GM13976 (cell line): ENCODE data around the gene PDHB.
"Not testable (repeated sequence)": the region's sequence is repeated elsewhere in the genome, so short reads cannot be mapped to it uniquely, and the experiment has no call there.

Experiments used
- DNase-seq: peaks from one replicate; pipeline ENCODE4 v3.0.0; 2012; ENCODE audit warnings: low spot score
- in situ Hi-C: fragments of 300-500 bp; cut with MboI; formaldehyde crosslinking; loops from one replicate; pipeline ENCODE4 v1.12.0; 2022; ENCODE audit warnings: low sequenced_read_pairs, mixed read lengths, inconsistent platforms; ENCODE audit not compliant: unreplicated experiment
- TF ChIP-seq, protein P1 (sequence below): IDR thresholded peaks from 2 replicates; pipeline ENCODE4 v1.5.1; 2012; ENCODE audit warnings: borderline replicate concordance, mild to moderate bottlenecking; ENCODE audit not compliant: insufficient read depth; ENCODE audit errors: extremely low read depth, missing control alignments, control extremely low read depth

PDHB gene

DNA sequence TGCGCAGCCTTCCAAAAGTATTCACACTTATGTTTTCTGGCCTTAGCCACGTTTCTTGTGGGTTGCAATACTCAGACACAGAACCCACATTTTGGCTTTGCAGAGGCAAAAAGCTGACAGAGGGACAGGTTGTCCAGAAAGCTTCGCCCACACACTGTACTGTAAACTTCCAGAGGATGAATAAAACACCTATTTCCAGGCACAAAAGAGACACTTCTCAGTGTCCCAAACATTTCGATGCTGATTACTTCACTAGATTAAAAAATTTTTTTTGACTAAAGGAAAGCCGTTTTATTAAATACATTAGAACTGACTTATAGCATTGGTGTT is 30.3 kb upstream of the PDHB start:
- DNase-seq: no peak
- TF ChIP-seq, protein P1, sequence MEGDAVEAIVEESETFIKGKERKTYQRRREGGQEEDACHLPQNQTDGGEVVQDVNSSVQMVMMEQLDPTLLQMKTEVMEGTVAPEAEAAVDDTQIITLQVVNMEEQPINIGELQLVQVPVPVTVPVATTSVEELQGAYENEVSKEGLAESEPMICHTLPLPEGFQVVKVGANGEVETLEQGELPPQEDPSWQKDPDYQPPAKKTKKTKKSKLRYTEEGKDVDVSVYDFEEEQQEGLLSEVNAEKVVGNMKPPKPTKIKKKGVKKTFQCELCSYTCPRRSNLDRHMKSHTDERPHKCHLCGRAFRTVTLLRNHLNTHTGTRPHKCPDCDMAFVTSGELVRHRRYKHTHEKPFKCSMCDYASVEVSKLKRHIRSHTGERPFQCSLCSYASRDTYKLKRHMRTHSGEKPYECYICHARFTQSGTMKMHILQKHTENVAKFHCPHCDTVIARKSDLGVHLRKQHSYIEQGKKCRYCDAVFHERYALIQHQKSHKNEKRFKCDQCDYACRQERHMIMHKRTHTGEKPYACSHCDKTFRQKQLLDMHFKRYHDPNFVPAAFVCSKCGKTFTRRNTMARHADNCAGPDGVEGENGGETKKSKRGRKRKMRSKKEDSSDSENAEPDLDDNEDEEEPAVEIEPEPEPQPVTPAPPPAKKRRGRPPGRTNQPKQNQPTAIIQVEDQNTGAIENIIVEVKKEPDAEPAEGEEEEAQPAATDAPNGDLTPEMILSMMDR: no peak
- in situ Hi-C loops: no loop called here

GRCh38 chr3:58463181-58463941 is 29.7 kb upstream of the PDHB start:
- DNase-seq: peak; percentile 81
- TF ChIP-seq, protein P1: peak; percentile 87
- in situ Hi-C loops: no loop called here

DNA sequence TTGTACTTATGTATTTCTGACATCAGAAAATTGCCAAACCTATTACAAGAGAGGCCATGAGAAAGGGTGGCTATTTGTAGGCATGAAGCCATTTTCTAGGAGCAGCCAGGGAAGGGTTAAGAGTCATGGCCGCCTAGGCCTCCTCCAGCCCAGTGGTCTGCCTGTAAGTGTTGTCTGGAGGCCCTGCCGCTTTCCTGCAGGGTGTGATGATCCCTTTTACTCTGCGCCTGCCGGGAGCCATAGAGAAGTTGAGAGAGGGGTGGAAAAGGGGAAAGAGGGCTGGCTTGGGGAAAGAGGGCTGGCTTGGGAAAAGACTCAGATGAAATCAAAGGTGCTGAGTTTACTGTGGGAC is 29.2 kb upstream of the PDHB start:
- DNase-seq: no peak
- TF ChIP-seq, protein P1: no peak
- in situ Hi-C loops: no loop called here

- no peak for DNase-seq
- in situ Hi-C loops: no loop called here
- TF ChIP-seq, protein P1: no peak
These were observed 25.5 kb upstream of the PDHB start for GRCh38 chr3:58459160-58459559.

DNA sequence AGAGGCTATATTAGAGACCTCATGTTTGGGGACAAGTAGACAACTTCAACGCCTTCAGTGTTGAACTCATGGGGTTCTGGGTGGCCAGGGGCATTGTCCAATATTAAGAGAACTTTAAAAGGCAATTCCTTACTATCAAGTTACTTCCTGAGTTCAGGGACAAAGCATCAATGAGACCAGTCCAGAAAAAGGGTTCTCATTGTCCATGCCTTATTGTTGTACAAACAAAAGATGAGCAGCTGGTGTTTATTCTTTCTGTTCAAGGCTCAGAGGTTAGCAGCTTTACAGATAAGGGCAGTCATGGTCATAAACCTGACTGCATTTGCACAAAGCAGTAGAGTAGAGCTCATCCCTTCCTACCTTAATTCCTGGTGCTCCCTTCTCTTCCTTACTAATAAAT is 18.5 kb upstream of the PDHB start:
- in situ Hi-C loops: no loop called here
- no peak for DNase-seq
- TF ChIP-seq, protein P1: no peak

GRCh38 chr3:58441514-58442450 is 8.2 kb upstream of the PDHB start:
- DNase-seq: no peak
- TF ChIP-seq, protein P1: no peak
- in situ Hi-C loops: no loop called here

DNA sequence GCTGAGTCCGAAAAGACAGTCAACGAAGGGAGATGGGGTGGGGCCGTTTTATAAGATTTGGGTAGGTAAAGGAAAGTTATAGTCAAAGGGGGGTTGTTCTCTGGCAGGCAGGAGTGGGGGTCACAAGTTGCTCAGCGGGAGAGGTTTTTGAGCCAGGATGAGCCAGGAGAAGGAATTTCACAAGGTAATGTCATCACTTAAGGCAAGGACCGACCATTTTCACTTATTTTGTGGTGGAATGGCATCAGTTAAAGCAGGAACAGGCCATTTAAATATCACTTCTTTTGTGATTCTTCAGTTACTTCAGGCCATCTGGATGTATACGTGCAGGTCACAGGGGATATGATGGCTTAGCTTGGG is 7.3 kb upstream of the PDHB start:
- DNase-seq, in situ Hi-C loops: not testable (repeated sequence)

DNA sequence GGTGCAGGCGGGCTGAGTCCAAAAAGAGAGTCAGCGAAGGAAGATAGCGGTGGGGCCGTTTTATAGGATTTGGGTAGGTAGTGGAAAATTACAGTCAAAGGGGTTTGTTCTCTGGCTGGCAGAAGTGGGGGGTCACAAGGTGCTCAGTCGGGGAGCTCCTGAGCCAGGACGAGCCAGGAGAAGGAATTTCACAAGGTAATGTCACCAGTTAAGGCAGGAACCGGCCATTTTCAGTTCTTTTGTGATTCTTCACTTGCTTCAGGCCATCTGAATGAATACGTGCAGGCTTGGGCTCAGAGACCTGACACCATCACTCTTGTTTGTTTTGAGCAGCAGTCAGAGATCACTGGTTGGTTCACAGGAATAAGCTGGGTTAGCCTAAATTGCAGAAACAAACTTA is 3.6 kb upstream of the PDHB start:
- DNase-seq, in situ Hi-C loops: not testable (repeated sequence)
